GM23338 (cell line): Measurements from ENCODE around the gene PTK6.

Experiments used
- CREB1 ChIP-seq: fragments of 250-450 bp; sonication (Bioruptor Pico); IDR thresholded peaks from 2 replicates; pipeline ENCODE4 v1.5.0; 2020; ENCODE audit warnings: low read depth, mild to moderate bottlenecking, moderate library complexity
- EZH2 ChIP-seq: fragments of 200-600 bp; sonication (generic); IDR thresholded peaks from one replicate; pipeline ENCODE4 v1.8.0; 2017; ENCODE audit warnings: antibody characterized with exemption, mild to moderate bottlenecking, low read depth; ENCODE audit not compliant: unreplicated experiment
- EZH2phosphoT487 ChIP-seq: fragments of 200-600 bp; sonication (generic); IDR thresholded peaks from one replicate; pipeline ENCODE4 v1.8.1; 2018; ENCODE audit warnings: antibody characterized with exemption; ENCODE audit not compliant: unreplicated experiment
- NANOG ChIP-seq: IDR thresholded peaks from 2 replicates; pipeline ENCODE4 v1.6.1; 2016; ENCODE audit warnings: antibody characterized with exemption, borderline replicate concordance
- POLR2AphosphoS5 ChIP-seq: IDR thresholded peaks from 2 replicates; pipeline ENCODE4 v1.6.1; 2016; ENCODE audit warnings: antibody characterized with exemption, low read depth
- REST ChIP-seq: IDR thresholded peaks from one replicate; pipeline ENCODE4 v1.6.1; 2018; ENCODE audit warnings: antibody characterized with exemption; ENCODE audit not compliant: unreplicated experiment
- STAT1 ChIP-seq: IDR thresholded peaks from one replicate; pipeline ENCODE4 v1.6.1; 2016; ENCODE audit warnings: antibody characterized with exemption; ENCODE audit not compliant: unreplicated experiment
- TF ChIP-seq, protein P1 (sequence below), 2 experiments: fragments of 200-600 bp in 1 of 2; sonication (generic) in 1 of 2; conservative IDR thresholded peaks; 2 replicates each; pipeline versions ENCODE4 v1.5.1 to v1.6.1; 2016 to 2017; ENCODE audit warnings: antibody characterized with exemption in 2 of 2, low read depth in 2 of 2, mild to moderate bottlenecking in 2 of 2, moderate library complexity in 1 of 2

DNA sequence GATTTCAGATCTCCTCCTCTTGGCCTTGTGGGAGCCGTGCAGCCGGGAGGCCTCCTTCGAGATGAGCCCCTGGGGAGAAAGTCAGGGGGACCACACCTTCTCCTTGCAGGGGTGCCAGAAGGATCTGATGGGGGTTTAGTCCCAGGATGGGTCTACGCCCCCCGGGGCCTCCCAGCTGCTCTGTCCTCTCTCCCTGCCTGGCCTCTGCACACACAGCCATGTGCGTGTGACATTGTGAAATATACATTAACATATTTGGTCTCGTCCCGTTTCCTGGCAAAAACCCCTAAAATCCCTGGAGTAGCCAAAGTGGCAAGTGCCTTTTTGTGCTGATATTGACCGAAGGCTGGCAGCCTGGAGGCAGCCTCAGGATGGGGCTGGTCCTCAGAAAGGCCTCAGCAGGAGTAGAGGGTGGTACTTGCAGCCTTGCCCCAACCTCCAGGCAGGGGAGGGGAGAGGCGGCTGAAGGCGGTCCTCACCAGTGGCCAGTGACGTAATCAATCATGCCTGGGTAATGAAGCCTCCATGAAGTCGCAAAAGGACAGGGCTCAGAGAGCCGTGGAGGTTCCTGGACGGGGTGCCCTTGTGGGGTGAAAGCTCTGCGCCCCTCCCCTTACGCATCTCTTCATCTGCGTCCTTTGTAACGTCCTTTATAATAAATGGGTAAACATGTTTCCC lies 42.0 kb upstream of the PTK6 start:
- TF ChIP-seq POLR2AphosphoS5 (no peak), EZH2 (no peak), CREB1 (CRISPR knock-in tag) (no peak), STAT1 (no peak), NANOG (no peak), EZH2phosphoT487 (no peak), REST (no peak)
- TF ChIP-seq, protein P1, sequence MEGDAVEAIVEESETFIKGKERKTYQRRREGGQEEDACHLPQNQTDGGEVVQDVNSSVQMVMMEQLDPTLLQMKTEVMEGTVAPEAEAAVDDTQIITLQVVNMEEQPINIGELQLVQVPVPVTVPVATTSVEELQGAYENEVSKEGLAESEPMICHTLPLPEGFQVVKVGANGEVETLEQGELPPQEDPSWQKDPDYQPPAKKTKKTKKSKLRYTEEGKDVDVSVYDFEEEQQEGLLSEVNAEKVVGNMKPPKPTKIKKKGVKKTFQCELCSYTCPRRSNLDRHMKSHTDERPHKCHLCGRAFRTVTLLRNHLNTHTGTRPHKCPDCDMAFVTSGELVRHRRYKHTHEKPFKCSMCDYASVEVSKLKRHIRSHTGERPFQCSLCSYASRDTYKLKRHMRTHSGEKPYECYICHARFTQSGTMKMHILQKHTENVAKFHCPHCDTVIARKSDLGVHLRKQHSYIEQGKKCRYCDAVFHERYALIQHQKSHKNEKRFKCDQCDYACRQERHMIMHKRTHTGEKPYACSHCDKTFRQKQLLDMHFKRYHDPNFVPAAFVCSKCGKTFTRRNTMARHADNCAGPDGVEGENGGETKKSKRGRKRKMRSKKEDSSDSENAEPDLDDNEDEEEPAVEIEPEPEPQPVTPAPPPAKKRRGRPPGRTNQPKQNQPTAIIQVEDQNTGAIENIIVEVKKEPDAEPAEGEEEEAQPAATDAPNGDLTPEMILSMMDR (conservative IDR thresholded peaks at IDR 0.05; ENCODE audit: low read depth in 2 of 2) = no peak
